COLO668 (cell line): ENCODE measurements around the gene CFAP99.

Experiments
- DNase-seq: peaks from one replicate; lab custom pipeline; 2025; ENCODE audit not compliant: unreplicated experiment; lab: John Stamatoyannopoulos, UW

The CFAP99 gene

GRCh38 chr4:2497931-2498330, 79.2 kb downstream of the CFAP99 start:
- no peak for DNase-seq

- no peak for DNase-seq
Measured at GRCh38 chr4:2500547-2500946, 81.8 kb downstream of the CFAP99 start.

GRCh38 chr4:2501034-2501594, 82.4 kb downstream of the CFAP99 start:
- DNase-seq, result no peak

GRCh38 chr4:2503809-2504208, 85.1 kb downstream of the CFAP99 start:
- no peak for DNase-seq

DNA sequence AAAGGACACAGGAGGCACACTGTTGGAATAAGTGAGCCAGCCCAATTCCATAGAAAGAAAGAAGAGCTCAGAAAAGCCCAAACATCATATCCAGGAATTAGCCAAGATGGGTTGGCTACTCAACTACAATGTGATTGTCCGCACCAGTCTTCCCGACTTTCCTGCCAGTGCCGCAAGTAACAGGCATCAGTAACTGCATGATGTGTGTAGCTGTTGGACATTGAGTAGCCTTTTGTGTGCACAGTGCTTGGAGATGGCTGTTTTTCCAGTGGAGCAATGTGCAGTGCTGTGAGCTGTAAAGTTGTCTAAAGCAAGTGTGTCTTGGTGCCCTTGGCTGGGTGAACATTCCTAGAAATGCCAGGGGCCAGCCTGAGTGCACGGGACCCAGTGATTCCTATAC, 88.5 kb downstream of the CFAP99 start:
- no peak for DNase-seq

- no peak for DNase-seq
Measured at GRCh38 chr4:2507855-2508254, 89.1 kb downstream of the CFAP99 start.

DNA sequence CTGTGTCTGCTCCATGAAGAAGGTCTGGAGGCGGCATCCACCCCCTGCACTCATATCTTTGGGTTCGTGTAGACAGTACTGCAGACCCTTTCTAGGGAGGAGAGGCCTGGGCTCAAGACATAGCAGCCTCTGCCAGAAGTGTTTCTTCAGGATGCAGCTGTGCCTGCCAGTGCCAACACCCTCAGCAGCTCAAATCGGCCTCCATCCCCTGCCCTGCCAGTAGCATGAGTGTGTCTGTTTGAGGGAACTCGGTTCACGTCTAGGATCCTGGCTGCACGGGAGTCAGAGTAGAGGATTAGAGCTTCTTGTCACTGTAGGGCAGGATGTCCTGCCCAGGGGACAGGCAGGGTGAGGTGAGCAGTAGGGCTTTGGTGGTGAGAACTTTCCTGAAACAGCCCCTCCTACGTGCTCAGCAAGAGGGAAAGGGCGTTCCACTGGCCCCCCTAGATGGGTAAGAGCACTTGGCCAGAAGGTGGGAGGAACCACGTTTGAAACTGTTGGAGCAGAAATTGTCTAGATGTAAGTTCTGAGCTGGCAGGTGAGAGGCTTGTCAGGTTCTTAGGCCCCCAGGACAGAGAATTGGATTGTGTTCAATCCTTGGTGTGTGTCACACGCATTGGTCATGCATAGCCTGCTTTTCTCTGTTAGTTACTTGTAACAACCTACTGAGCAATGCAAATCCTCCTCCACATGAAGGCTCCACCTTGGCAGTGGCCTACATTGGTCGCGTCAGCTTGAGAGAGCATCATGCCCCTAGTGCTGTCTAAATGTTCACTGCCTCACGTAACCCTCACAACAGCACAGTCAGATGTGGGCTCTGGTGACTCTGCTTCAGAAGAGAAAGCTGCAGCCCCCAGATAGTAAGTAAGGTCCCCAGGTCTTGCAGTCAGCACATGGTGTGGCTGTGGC, 91.8 kb downstream of the CFAP99 start:
- no peak for DNase-seq

- no peak for DNase-seq
Measured at GRCh38 chr4:2511645-2512131, 92.9 kb downstream of the CFAP99 start.
